Fibroblast of skin of right biceps (primary cell): Measurements from ENCODE around the gene RUNX2.
A peak's percentile ranks its signal among the peaks of the same experiment; 100 is the strongest.

ENCODE experiments used
- DNase-seq: peaks from one replicate; pipeline ENCODE4 v3.0.0-alpha.2; 2013

The RUNX2 gene

GRCh38 chr6:45436544-45437438 lies 108.7 kb downstream of the RUNX2 start:
- peak; percentile 87 for DNase-seq

GRCh38 chr6:45437439-45437815 lies 109.3 kb downstream of the RUNX2 start:
- no peak for DNase-seq

GRCh38 chr6:45438151-45438550 lies 110.0 kb downstream of the RUNX2 start:
- DNase-seq = no peak

GRCh38 chr6:45438849-45439406 lies 110.8 kb downstream of the RUNX2 start:
- DNase-seq = peak; percentile 93

- DNase-seq = no peak
Observed at GRCh38 chr6:45439459-45439858, 111.3 kb downstream of the RUNX2 start.

GRCh38 chr6:45439861-45440388 lies 111.8 kb downstream of the RUNX2 start:
- no peak for DNase-seq

GRCh38 chr6:45441851-45442453 lies 113.8 kb downstream of the RUNX2 start:
- no peak for DNase-seq

GRCh38 chr6:45442716-45443115 lies 114.6 kb downstream of the RUNX2 start:
- peak; percentile 60 for DNase-seq

GRCh38 chr6:45445364-45445748 lies 117.2 kb downstream of the RUNX2 start:
- no peak for DNase-seq

GRCh38 chr6:45445749-45446549 lies 117.8 kb downstream of the RUNX2 start:
- peak; percentile 100 for DNase-seq

GRCh38 chr6:45447005-45447404 lies 118.9 kb downstream of the RUNX2 start:
- DNase-seq = no peak

- no peak for DNase-seq
Observed at GRCh38 chr6:45447716-45448115, 119.6 kb downstream of the RUNX2 start.

- DNase-seq = no peak
Observed at GRCh38 chr6:45448417-45449389, 120.6 kb downstream of the RUNX2 start.

GRCh38 chr6:45450132-45450531 lies 122.0 kb downstream of the RUNX2 start:
- no peak for DNase-seq

- no peak for DNase-seq
Observed at GRCh38 chr6:45450831-45451230, 122.7 kb downstream of the RUNX2 start.

GRCh38 chr6:45454008-45454911 lies 126.1 kb downstream of the RUNX2 start:
- DNase-seq = peak; percentile 55

- no peak for DNase-seq
Observed at GRCh38 chr6:45455408-45455807, 127.3 kb downstream of the RUNX2 start.

GRCh38 chr6:45457141-45457540 lies 129.0 kb downstream of the RUNX2 start:
- no peak for DNase-seq

GRCh38 chr6:45458672-45459071 lies 130.5 kb downstream of the RUNX2 start:
- no peak for DNase-seq

GRCh38 chr6:45460166-45460565 lies 132.0 kb downstream of the RUNX2 start:
- DNase-seq = no peak

- DNase-seq = no peak
Observed at GRCh38 chr6:45461486-45461885, 133.4 kb downstream of the RUNX2 start.
